ENCODE data around the gene TRNAU1AP.
A peak's percentile ranks its signal among the peaks of the same experiment; 100 is the strongest.
"Not testable (repeated sequence)": the region's sequence is repeated elsewhere in the genome, so short reads cannot be mapped to it uniquely, and the experiment has no call there.

The TRNAU1AP gene

DNA sequence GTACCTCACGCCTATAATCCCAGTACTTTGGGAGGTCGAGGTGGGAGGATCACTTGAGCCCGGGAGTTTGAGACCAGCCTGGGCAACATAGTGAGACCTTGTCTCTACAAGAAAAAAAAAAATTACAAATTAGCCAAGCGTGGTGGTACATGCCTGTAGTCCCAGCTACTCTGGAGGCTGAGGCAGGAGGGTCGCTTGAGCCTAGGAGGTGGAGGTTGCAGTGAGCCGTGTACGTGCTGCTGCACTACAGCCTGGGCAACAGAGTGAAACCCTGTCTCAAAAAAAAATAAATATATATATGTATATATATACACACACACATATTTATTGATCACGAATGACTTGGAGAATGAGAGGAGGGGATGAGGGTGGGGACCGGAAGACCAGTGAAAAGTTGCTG is 30.3 kb upstream of the TRNAU1AP start:
- not testable (repeated sequence) for DNase-seq

DNA sequence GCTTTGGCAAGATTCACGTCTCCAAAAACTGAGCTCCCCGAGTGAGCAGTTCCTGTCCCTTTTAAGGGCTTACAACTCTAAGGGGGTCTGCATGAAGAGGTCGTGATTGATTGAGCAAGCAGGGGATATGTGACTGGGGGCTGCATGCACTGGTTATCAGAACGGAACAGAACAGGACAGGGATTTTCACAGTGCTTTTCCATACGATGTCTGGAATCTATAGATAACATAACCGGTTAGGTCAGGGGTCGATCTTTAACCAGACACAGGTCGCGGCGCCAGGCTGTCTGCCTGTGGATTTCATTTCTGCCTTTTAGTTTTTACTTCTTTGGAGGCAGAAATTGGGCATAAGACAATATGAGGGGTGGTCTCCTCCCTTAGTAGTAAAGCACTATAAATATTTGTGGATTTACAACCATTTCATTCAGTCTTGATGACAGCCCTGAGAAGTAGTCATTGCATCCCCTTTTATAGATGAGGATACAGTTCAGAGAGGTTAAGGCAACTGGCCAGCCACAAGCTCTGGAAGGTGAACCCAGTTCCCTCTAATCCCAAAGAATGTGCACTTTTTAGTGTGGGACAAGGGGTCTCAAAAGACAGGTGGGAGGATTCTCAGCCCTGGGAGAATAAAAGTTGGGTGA is 27.8 kb upstream of the TRNAU1AP start:
- DNase-seq, result not testable (repeated sequence)

DNA sequence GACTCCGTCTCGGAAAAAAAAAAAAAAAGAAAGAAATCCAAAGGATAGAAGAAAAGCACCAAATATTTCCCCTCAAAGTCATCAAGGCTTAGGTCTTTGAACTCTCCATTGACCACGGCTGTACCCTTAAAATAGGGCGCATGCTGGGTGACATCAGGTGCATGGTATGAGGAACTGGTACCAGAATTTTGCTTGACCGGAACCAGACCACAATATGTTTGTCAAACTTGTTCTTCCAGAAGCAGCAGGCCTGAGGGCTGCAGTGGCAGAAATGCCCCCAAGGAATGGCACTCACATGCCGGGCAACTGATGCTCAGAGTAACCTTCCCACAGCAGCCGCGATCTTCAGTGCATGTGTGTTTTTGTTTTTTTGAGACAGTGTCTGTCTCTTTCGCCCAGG is 26.0 kb upstream of the TRNAU1AP start:
- no peak for DNase-seq

DNA sequence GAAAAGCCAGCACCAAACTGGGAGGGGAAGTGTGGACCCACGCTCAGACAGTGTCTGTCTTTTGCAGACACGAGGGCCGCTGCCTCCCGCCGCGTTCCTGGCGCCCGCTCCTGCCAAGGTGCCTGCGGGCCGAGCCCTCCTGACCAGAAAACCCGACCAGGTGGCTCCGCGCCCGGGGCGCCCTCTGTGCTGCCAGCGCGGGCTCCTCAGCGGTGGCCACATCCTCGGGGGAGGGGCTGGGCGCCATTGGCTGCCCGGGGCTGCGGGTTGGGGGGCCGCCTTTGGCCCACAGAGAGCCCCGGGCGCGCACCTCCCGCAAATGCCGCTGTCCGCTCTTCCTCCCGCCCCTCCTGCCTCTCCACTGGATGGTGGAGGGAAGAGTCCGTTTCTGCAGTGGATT is 22.4 kb upstream of the TRNAU1AP start:
- DNase-seq, result no peak

DNA sequence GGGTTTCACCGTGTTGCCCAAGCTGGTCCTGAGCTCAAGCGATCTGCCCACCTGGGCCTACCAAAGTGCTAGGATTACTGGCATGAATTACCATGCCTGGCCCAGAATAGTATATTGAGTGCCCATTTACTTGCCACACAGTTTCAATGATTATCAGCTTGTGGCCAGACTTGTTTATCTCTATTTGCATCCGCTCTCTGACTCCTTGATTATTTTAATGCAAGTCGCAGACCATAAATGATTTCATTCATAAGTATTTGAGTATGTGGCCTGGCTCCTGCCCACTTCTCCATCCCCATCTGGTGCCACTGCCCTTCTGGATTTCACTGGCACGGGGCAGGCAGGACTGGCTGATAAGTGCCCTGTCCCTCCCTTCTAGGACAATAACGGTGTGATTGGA is 18.2 kb upstream of the TRNAU1AP start:
- no peak for DNase-seq

DNA sequence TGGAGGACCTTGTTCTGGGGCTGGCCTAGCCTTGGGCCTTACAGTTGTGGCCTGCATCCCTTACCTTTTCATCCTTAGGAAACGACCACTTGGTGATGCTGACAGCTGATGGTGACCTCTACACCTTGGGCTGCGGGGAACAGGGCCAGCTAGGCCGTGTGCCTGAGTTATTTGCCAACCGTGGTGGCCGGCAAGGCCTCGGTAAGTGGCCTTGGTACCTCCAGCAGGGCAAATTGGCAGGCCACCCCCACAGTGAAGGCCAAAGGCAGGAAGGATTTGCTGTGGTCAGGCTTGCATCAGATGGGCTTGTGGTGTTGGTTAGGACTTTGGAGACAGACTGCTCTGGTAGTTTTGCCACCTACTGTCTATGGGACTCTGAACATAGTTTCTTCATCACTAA is 17.7 kb upstream of the TRNAU1AP start:
- DNase-seq, result no peak

DNA sequence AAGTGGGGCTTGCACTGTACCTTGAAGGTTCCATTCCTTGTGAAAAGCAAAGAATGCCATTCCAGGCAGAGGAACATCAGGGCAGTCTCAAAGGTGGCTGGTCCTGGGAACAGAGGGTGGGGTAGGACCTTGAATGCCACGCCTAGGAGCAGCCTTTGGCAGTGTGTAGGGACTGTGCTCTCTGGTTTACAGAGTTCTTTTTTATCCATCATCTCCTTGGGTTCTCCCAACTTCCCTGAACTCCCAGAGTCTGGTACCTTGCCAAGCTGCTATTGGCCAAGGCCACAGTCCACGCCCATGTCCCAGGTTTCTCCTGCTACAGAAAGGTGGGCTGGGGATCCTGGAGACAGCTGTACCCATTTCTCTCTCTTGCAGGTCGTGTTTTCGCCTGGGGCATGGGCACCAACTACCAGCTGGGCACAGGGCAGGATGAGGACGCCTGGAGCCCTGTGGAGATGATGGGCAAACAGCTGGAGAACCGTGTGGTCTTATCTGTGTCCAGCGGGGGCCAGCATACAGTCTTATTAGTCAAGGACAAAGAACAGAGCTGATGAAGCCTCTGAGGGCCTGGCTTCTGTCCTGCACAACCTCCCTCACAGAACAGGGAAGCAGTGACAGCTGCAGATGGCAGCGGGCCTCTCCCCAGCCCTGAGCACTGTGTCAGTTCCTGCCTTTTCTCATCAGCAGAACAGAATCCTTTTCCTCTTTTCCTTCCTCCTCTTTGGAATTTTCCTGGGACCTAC is 15.3 kb upstream of the TRNAU1AP start:
- no peak for DNase-seq

DNA sequence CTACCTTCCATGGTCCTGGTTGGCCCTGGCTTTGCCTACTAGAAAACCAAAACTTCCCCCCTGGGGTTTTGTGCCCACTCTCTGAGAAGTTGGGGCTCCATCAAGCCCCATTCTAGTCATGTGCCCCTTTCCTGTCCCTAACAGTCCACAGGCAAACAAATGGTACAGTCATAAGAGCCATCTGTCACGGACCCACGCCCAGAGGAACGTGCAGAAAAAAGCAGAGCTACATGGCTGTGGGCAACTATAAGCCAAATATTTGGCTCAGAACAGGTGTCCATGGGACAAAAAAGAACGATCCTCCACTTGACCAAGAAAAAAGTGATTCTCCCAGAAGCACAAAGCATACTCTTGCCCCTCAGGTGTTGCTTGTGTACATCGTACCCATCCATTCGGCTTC is 14.6 kb upstream of the TRNAU1AP start:
- no peak for DNase-seq

DNA sequence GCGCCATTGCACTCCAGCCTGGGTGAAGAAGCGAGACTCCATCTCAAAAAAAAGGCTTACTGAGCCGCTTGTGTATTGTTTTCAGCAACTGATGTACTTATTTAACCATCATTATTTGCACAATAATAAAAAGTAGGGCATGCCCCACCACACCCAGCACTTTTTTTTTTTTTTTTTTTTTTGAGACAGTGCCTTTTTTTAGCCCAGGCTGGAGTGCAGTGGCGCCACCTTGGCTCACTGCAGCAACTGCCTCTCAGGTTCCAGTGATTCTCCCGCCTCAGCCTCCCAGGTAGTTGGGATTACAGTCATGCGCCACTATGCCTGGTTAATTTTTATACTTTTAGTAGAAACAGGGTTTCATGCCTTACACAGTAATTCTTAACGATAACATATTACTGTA is 12.2 kb upstream of the TRNAU1AP start:
- DNase-seq, result no peak

DNA sequence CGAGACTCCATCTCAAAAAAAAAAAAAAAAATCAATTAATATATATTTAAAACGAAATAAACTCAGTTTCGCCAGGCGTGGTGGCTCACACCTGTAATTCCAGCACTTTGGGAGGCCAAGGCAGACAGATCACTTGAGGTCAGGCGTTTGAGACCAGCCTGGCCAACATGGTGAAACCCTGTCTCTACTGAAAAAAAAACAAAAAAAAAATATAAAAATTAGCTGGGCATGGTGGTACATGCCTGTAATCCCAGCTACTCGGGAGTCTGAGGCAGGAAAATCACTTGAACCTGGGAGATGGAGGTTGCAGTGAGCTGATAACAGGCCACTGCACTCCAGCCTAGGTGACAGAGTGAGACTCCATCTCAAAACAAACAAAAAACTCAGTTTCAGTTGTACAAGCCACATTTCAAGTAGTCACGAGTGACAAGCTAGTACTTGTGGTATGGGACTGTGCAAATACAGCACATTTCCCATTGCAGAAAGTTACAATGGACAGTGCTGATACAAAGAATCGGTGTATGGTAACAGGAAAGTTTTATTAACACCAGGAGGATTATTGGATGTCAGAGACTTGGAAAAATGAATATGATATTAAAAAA is 11.4 kb upstream of the TRNAU1AP start:
- DNase-seq, result not testable (repeated sequence)

DNA sequence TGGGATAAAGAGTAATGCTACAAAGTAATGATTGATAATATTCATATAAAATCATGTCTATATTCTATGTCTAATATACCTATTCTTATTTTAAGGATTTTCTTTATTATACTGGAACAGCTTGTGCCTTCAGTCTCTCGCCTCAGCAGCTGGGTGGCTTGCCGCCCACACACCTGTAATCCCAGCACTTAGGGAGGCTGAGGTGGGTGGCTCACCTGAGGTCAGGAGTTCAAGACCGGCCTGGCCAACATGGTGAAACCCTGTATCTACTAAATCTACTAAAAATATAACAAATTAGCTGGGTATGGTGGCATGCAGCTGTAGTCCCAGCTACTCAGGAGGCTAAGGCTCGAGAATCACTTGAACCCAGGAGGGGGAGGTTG is 7.6 kb upstream of the TRNAU1AP start:
- no peak for DNase-seq

DNA sequence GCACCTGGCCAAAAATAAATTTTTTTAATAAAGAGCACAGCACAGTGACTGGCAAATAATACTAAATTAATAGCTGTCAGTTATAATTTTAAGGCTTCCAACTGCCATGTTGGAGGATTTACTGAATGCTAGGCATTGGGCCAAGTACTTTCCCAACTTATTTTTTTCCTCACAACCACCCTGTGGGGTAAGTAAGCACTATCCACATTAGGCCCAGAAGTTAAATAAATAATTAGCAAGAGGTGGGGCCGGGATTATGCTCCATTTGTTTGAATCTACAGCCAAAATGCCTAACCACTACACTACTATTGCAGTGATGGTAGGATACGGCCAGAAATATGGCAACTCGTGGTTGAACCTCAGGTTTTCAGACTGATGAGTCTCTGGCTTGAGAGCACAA is 4.6 kb upstream of the TRNAU1AP start:
- no peak for DNase-seq

DNA sequence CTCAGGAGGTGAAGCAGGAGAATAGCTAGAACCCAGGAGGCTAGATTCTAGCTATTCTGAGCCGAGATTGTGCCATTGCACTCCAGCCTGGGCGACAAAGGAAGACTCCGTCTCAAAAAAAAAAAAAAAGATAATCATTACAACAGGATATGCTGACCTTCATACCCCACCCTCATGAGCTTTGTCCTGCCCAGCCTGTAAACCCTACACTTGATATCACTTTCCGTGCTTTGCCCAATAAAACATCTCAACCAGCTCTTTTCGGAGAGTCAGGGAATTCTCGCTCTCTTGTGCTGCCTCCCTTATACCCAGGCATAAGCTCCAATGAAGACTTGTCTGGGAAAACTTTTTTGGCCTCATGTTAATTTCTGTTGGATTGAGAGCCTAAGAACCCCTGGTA is 1.5 kb upstream of the TRNAU1AP start:
- DNase-seq, result no peak

DNA sequence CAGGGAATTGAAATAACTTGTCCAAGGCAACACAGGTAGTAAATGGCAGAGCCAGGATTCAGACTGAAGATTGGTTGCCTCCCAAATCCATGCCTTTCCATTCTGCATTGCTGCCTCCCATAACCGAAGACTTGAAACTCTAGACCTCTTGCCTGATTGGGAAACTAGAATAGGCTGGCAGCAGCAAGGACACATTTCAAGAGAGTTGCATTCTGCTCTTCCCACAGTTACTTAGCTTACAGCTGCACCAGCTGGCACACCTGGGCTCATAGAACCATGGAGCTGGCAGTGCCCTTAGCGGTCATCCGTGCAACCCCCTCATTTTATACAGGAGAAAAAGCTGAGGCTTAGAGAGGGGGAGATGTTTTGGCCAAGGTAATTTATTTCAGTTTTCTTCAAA is 8.0 kb downstream of the TRNAU1AP start:
- no peak for DNase-seq

DNA sequence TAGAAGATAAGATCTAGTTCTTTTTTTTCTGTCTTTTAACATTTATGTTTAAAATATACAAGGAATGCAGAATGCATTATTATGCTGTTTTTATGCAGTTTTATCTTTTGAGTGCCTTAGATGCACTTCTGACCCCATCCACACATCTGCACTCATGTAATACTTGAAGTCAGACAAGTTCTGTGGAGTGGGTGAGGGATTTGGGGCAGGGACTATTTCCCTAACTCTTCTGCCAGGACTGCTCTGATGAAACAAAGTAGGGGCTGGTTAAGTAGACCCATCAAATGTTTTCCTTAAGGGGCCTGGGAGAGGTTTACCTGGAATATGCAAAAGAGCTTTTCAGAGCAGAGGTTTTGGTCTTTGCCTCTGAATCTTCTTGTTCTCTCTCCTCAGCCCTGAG is 11.4 kb downstream of the TRNAU1AP start:
- DNase-seq, result no peak

DNA sequence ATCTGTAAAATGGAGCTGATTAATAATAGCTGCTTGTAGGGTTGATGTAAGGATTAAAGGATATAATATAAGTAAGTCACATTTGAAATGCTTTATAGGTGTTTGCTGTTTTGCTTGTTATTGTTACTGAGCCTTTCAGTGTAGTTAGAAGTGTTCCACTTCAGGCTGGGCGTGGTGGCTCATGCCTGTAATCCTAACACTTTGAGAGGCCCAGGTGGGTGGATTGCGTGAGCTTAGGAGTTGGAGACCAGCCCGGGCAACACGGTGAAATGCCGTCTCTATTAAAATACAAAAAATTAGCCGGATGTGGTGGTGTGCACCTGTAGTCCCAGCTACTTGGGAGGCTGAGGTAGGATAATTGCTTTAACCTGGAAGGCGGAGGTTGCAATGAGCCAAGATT is 12.2 kb downstream of the TRNAU1AP start:
- DNase-seq, result no peak

DNA sequence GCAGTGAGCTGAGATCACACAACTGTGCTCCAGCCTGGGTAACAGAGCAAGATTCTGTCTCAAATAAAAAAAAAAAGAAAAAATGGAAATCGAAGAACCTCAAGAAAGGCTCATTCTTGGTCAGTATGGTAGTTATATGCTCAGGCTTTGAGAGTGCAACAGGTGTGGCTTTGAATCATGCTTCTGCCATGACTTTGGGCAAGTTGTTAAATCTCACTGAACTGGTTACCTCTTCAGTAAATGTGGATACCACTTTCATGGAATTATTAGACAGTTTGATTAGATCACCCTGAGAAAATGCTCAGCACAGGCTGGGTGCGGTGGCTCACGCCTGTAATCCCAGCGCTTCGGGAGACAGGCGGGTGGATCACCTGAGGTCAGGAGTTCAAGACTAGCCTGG is 12.8 kb downstream of the TRNAU1AP start:
- no peak for DNase-seq

DNA sequence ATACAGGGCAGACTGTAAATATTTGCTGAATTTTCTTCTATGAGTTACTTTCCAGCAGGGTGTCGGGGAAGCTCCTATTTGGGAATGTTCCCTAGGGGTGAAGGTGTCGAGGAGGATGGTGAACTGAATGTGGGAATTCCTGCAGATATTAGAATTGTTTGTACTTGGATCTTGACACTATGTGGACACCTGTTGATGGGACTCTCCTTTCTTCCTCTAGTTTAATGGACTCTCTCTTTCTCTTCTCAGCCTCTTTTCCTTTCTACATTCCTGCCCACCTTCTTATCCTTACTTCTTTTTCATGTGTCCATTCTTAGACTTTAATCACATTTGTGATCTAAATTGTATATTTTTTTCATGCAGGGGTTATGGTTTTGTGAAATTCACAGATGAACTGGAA is 14.0 kb downstream of the TRNAU1AP start:
- DNase-seq, result no peak

DNA sequence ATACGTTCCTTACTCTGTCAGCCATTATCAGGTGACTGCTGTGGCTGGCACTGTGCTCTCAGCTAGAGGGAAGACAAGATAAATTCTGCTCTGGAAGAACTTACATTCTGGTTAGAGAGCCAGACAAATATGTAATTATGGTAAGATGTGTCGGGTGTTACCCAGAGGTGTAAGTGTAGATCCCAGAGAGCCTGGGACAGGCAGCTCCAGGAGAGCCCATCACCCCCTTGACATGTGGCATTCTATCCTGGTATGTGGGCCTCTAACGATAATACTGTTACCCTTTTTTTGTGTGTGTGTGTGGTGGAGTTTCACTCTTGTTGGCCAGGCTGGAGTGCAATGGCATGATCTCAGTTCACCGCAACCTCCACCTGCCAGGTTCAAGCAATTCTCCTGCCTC is 19.0 kb downstream of the TRNAU1AP start:
- no peak for DNase-seq

DNA sequence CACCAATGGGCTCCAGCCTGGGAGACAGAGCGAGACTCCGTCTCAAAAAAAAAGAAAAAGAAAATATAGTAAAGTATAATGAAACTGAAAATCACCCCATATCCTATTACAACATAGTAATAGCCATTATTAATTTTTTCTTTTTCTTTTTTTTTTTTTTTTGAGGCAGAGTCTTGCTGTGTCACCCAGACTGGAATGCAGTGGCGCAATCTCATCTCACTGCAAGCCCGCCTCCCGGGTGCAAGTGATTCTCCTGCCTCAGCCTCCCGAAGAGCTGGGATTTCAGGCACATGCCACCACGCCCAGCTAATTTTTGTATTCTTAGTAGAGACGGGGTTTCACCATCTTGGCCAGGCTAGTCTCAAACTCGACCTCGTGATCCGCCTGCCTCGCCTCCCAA is 20.0 kb downstream of the TRNAU1AP start:
- DNase-seq, result not testable (repeated sequence)

DNA sequence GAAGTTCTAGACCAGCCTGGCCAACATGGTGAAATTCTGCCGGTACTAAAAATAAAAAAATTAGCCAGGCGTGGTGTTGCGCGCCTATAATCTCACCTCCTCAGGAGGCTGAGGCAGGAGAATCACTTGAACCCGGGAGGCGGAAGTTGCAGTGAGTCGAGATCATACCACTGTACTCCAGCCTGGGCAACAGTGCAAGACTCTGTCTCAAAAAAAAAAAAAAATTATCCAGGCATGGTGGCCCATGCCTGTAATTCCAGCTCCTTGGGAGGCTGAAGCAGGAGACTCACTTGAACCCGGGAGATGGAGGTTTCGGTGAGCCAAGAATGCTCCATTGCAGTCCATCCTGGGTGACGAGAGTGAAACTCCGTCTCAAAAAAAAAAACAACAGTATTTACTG is 20.7 kb downstream of the TRNAU1AP start:
- DNase-seq, result no peak

DNA sequence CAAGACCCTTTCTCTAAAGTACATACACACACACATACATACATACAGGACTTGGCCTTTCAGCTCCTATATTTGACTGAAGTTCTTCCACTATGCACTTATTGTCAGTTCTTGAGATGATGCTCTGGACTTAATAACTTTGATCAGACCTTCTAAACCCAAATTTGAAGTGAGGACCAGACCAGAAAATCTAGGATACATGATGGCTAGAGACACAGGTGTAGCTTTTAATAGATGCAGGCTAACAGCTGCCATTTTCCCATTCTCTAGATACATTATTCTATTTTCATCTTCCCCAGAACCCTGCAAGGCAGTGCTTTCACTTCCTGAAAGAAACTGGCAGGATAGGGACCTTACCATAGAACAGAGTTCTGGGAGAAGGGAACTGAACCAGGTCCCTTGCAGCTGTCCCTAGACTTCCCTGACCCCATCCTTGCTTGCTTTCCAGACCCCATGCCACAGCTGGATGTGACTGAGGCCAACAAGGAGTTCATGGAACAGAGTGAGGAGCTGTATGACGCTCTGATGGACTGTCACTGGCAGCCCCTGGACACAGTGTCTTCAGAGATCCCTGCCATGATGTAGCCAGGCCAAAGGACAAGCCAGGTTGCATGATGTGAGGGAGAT is 24.3 kb downstream of the TRNAU1AP start:
- DNase-seq, result no peak

DNA sequence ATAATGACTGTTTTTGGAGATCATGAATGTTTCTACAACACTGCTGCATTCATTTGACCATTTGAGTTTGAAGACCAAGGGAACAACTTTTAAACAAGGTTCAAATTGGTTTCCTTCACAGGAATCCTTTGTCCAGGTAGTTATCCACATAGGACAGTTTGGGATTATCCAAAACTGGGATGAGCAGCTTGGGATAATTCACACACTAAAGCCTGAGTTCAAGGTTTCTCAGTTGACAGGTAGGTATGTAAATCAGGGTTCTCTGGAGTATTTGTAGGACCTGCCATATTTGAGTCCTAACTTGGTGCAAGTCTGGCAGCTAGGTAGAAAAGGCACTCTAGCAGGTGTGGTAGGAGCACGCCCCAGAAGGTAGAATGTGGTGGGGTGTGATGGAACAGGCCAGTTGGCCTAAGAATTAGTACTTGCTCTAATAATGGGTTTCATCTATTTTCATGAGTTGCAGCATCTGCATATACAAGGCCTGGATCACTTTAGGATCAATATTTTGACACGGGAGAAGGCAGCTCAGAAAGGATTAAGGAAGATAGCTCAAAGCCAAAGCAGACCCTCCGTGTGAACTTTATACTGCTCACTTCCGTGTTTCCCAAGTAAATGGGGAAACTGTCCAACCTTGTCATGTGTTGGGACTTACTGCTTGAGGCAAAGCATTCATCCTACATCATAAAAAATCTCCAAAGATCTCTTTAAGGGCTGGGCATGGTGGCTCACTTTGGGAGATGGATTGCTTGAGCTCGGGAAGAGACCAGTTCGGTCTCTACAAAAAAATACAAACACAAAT is 25.1 kb downstream of the TRNAU1AP start:
- peak; percentile 7 for DNase-seq

Data from CD4-positive, alpha-beta T cell treated with Interleukin-21 for 1 hour (primary cell).